Body of pancreas (tissue), 4 donors: Measurements from ENCODE around the gene PRKG1.

ENCODE experiments used
- CTCF ChIP-seq, 7 experiments: fragments of 450-650 bp in 4 of 7; fragments of 200-600 bp in 3 of 7; sonication (generic) in 3 of 7; IDR thresholded peaks; one replicate each; pipeline ENCODE4 v1.5.1; 2016 to 2019; ENCODE audit warnings: antibody characterized with exemption in 7 of 7
- POLR2A ChIP-seq, 3 donors: fragments of 450-650 bp; IDR thresholded peaks; one replicate each; pipeline ENCODE4 v1.6.1; 2016; ENCODE audit warnings: antibody characterized with exemption in 3 of 3, mild to moderate bottlenecking in 2 of 3

GRCh38 chr10:51369903-51370302 lies 295.6 kb downstream of the PRKG1 start:
- no peak for TF ChIP-seq CTCF (IDR thresholded peaks at IDR 0.05)
- TF ChIP-seq POLR2A (IDR thresholded peaks at IDR 0.05), result no peak
